ENCODE data around the gene TUBG2. TPM values are rescaled to one million over a fixed set of nuclear protein-coding genes. Genes with fewer than 3 reads are reported as not detected.

The TUBG2 gene
- total RNA-seq, 6 experiments from 2014 or later, result 15.2 to 17.3 (median 16.9) TPM

- Mint-ChIP-seq H3K4me1 (ENCODE audit: low read depth) (peaks cover 20% of the 10 kb centered on the region), H3K36me3 (ENCODE audit: low read depth) (peaks cover 16% of the 10 kb centered on the region), H3K27me3 (ENCODE audit: insufficient read depth) (peaks cover 4% of the 10 kb centered on the region; the same call in 1 of the 2 replicates), H3K4me3 (no peak overlapping the region), H3K27ac (no peak overlapping the region), H3K9me3 (no peaks in the 10 kb centered on the region)
- no peak for DNase-seq
- TF ChIP-seq CTCF (IDR thresholded peaks at IDR 0.05), result no peak
Measured at GRCh38 chr17:42702446-42702845, 43.4 kb downstream of the TUBG2 start.

DNA sequence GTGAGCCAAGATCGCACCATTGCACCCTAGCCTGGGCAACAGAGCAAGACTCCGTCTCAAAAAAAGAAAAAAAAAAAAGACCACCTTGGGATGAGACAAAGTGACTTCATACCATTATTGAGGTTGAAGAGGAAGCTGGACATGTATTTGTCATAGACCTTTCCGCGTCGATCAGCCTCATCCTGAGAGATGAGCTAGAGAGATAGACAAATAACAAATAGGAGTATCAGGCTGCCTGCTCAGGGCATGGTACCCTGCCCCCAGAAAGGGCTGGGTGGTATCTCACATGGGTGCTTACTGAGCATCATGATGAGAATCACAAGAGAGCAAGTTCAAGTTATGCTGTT is 45.4 kb downstream of the TUBG2 start:
- Mint-ChIP-seq H3K4me3 (no peak overlapping the region), H3K27ac (no peak overlapping the region)

GRCh38 chr17:42704837-42705494 is 45.9 kb downstream of the TUBG2 start:
- Mint-ChIP-seq H3K9me3 (no peaks in the 10 kb centered on the region), H3K27me3 (ENCODE audit: insufficient read depth) (peaks cover 2% of the 10 kb centered on the region; the same call in 1 of the 2 replicates), H3K4me3 (no peak overlapping the region), H3K27ac (no peak overlapping the region), H3K4me1 (ENCODE audit: low read depth) (peaks cover under 1% of the 10 kb centered on the region; the same call in 1 of the 2 replicates), H3K36me3 (ENCODE audit: low read depth) (peaks cover 17% of the 10 kb centered on the region)
- DNase-seq, result no peak
- no peak for TF ChIP-seq CTCF (IDR thresholded peaks at IDR 0.05)

More for the DNA sequence above, 45.4 kb downstream of the TUBG2 start:
- H3K27me3 Mint-ChIP-seq (ENCODE audit: insufficient read depth), result peaks cover 2% of the 10 kb centered on the region; the same call in 1 of the 2 replicates
- H3K4me1 Mint-ChIP-seq (ENCODE audit: low read depth), result peaks cover 5% of the 10 kb centered on the region
- no peak for TF ChIP-seq CTCF (IDR thresholded peaks at IDR 0.05)
- DNase-seq, result no peak
- peaks cover 21% of the 10 kb centered on the region for H3K36me3 Mint-ChIP-seq (ENCODE audit: low read depth)
- no peaks in the 10 kb centered on the region for H3K9me3 Mint-ChIP-seq

DNA sequence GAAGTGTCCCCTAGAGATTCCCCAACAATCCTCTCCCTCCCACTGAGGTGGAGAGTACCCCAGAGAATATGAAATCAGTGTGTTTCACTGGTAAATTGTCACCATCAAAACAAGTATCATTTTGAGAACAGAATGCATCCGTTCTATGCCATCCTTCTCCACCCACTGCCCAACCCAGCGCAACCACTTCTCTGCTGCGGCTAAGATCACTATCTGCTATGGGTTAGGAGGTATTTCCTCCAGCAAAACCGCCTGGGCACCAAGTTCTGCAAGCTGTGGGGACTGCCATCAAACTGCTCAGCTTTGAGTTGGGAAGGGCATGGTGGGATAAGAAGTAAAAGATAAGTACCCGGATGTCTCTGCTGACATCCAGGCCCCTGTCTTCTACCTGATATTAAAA is 47.6 kb downstream of the TUBG2 start:
- H3K4me1 Mint-ChIP-seq (ENCODE audit: low read depth), result no peaks in the 10 kb centered on the region
- TF ChIP-seq CTCF (IDR thresholded peaks at IDR 0.05), result no peak
- no peaks in the 10 kb centered on the region for H3K9me3 Mint-ChIP-seq
- peaks cover 2% of the 10 kb centered on the region; the same call in 1 of the 2 replicates for H3K27me3 Mint-ChIP-seq (ENCODE audit: insufficient read depth)
- H3K36me3 Mint-ChIP-seq (ENCODE audit: low read depth), result peaks cover 21% of the 10 kb centered on the region
- DNase-seq, result no peak
- H3K27ac Mint-ChIP-seq, result no peak overlapping the region
- H3K4me3 Mint-ChIP-seq, result no peak overlapping the region

GRCh38 chr17:42708588-42708987 is 49.5 kb downstream of the TUBG2 start:
- no peak for TF ChIP-seq CTCF (IDR thresholded peaks at IDR 0.05)
- peaks cover 32% of the 10 kb centered on the region for H3K36me3 Mint-ChIP-seq (ENCODE audit: low read depth)
- no peaks in the 10 kb centered on the region for H3K9me3 Mint-ChIP-seq
- H3K27ac Mint-ChIP-seq, result no peak overlapping the region
- H3K27me3 Mint-ChIP-seq (ENCODE audit: insufficient read depth), result no peaks in the 10 kb centered on the region
- DNase-seq, result no peak
- H3K4me3 Mint-ChIP-seq, result no peak overlapping the region
- H3K4me1 Mint-ChIP-seq (ENCODE audit: low read depth), result no peaks in the 10 kb centered on the region
